Measurements from ENCODE around the gene INSR.

INSR gene

GRCh38 chr19:7295912-7296536 is 1.8 kb upstream of the INSR start:
- DNase-seq, result no peak

GRCh38 chr19:7294558-7295212 is 471 bp upstream of the INSR start:
- peak; percentile 53 to 86 (median 74) for DNase-seq

GRCh38 chr19:7292950-7293761 is 1.1 kb downstream of the INSR start:
- DNase-seq, result peak in 3 of 4 experiments; percentile 36 to 68 (median 48)

- DNase-seq, result no peak
Measured at GRCh38 chr19:7292352-7292949, 1.8 kb downstream of the INSR start.

GRCh38 chr19:7288977-7289376 is 5.2 kb downstream of the INSR start:
- no peak for DNase-seq

- no peak for DNase-seq
Measured at GRCh38 chr19:7288131-7288530, 6.1 kb downstream of the INSR start.

- no peak for DNase-seq
Measured at GRCh38 chr19:7287722-7288121, 6.5 kb downstream of the INSR start.

- no peak for DNase-seq
Measured at GRCh38 chr19:7280940-7281666, 13.1 kb downstream of the INSR start.

GRCh38 chr19:7272856-7273578 is 21.2 kb downstream of the INSR start:
- peak in 3 of 4 experiments; percentile 31 to 64 (median 62) for DNase-seq

- DNase-seq, result no peak
Measured at GRCh38 chr19:7268705-7269098, 25.5 kb downstream of the INSR start.

GRCh38 chr19:7267792-7268704 is 26.2 kb downstream of the INSR start:
- peak; percentile 78 to 93 (median 88) for DNase-seq

- no peak for DNase-seq
Measured at GRCh38 chr19:7266832-7267231, 27.4 kb downstream of the INSR start.

GRCh38 chr19:7265963-7266362 is 28.3 kb downstream of the INSR start:
- DNase-seq, result peak in 2 of 4 experiments; percentile 14 to 19

- DNase-seq, result no peak
Measured at GRCh38 chr19:7264858-7265257, 29.4 kb downstream of the INSR start.

- DNase-seq, result no peak
Measured at GRCh38 chr19:7263521-7263920, 30.7 kb downstream of the INSR start.

GRCh38 chr19:7263066-7263465 is 31.1 kb downstream of the INSR start:
- no peak for DNase-seq

GRCh38 chr19:7262470-7262869 is 31.7 kb downstream of the INSR start:
- DNase-seq, result no peak

GRCh38 chr19:7260161-7260560 is 34.1 kb downstream of the INSR start:
- no peak for DNase-seq

GRCh38 chr19:7258840-7259395 is 35.3 kb downstream of the INSR start:
- DNase-seq, result no peak

Data from suppressor macrophage (primary cell).